GM21619 (cell line): ENCODE measurements around the gene BPIFA3.

ENCODE experiments used
- ATAC-seq: cut with Tn5 transposase; IDR thresholded peaks from one replicate; pipeline ENCODE4 v1.9.1; 2021; ENCODE audit not compliant: unreplicated experiment

BPIFA3 gene

GRCh38 chr20:33211817-33212424 is 5.2 kb upstream of the BPIFA3 start:
- ATAC-seq, result no peak

- no peak for ATAC-seq
These were observed 7.2 kb downstream of the BPIFA3 start for GRCh38 chr20:33224399-33224798.

- ATAC-seq, result no peak
These were observed 12.7 kb downstream of the BPIFA3 start for GRCh38 chr20:33229843-33230242.

- ATAC-seq, result no peak
These were observed 14.1 kb downstream of the BPIFA3 start for GRCh38 chr20:33231237-33231636.

DNA sequence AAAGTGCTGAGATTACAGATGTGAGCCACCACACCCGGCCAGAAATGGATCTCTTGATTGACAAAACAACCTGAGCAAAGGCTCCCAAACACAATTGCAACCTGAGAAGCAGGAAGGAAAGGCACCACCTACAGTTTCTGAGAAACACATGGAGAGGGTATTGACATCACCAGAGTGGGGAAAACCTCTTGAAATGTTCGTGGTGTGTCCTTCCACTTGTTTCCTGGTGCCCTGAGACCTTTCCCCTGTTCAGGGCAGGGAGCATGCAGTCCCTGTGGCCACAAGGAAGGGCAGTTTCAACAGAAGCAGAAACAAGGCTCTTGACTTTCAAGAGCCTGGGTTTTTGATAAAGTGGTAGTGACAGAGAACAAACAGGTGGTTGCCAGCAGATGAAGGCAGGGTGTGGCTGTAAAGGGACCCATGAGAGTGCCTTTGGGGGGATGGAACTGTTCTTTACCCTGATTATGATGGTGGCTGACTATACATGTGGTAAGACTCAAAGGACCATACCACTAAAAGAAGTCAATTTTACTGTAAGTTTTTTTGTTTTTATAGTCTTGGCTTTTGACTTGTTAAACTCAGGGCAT is 15.4 kb downstream of the BPIFA3 start:
- ATAC-seq, result no peak

DNA sequence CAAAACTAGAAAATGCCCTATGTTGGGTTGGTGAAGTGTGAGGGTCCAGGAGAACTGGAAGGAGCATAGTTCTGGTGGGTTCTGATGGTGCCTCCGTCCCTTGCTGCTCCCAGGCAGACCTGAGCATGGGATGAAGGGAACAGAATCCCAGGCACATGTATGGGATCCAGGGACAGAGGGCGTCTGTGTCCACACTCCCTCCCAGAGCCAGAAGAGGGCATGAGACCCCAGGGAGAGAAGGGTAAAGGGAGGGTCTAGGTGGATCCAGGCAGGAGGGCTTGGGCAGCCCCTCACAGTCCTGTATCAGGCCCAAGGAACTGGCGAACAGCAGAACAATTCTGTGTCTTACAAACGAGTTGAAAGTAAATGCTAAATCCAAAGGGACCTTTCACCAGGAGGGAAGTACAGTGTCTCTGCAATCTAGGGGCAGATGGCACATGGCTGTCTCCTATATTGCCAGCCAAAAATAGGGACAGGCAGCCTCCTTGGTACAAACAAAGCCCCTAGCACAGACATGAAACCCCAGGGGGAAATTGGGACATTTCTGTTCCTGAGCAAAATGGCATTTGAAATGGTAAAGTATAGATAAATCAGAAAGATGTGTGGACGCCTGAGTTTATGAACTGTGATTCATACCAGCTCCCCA is 16.1 kb downstream of the BPIFA3 start:
- ATAC-seq, result no peak

DNA sequence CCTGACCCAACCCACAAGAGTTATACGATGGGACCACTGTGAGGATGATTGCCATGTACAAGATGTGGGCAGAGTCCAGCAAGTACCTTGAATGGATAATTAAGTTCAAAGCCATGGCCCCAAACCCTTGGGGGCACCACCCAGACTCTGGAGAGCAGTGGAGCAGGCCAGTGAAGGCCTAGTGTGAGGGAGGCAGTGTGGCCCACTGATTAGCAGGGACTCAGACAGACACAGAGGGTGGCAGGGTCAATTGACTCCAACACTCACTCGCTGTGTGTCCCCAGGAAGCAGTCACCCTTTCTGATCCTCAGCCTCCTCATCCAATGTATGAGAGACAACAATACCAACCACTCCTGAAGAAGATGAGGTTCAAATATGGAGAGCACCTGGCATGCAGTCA is 16.9 kb downstream of the BPIFA3 start:
- no peak for ATAC-seq

DNA sequence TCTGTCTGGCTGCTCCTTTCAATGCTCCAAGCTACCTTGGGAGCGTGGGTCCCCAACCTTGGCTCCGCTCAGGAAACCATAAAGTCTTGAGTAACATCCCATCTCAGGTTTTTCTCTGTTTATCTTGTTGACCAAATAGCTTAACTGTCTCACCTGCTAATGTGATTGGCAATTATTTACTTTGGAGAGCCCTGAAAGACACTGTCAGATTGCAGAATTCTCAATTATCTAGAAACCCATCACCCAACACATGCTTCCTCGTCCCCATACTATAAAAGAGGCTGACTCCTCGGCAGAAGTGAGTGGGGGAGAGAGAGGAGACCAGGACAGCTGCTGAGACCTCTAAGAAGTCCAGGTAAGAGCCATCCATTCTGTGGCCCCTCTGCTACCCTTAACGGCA is 18.5 kb downstream of the BPIFA3 start, which contains the start of gene BPIFA1:
Gene BPIFA1, plus strand, starts transcription at position 301 of the 400 bp plus-strand sequence. CDS start 1,716 bp downstream, outside the sequence.
- ATAC-seq, result no peak

- ATAC-seq, result no peak
These were observed 19.2 kb downstream of the BPIFA3 start for GRCh38 chr20:33236351-33236750.

- no peak for ATAC-seq
These were observed 20.8 kb downstream of the BPIFA3 start for GRCh38 chr20:33237989-33238388.

GRCh38 chr20:33239418-33239817 is 22.3 kb downstream of the BPIFA3 start:
- ATAC-seq, result no peak

DNA sequence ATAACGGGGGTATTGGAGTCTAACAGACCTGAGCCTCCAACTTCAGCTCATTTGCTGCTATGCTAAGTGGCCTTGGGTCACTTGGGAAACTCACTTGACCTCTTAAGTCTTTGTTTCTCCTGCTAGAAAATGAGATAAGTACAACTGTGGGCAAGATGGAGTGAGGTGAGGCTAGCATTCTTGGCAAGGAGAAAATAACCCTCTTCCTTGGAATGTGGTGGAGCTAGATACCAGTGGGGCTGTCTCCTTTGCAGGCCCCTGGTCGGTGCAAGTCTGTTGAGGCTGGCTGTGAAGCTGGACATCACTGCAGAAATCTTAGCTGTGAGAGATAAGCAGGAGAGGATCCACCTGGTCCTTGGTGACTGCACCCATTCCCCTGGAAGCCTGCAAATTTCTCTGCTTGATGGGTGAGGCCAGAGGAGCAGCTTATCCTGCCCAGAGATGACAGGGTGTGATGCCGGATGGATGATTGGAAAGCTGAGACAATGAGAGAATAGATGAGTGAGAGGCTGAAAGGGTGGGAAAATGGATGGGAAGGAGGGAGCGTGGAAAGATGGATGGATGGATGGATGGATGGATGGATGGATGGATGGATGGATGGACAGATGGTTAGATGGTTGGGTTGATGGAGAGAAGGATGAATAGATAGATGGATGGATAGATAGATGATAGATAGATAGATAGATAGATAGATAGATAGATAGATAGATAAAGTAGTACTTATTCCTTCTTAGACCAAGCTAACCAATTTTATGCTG is 23.0 kb downstream of the BPIFA3 start:
- no peak for ATAC-seq

- ATAC-seq, result no peak
These were observed 23.8 kb downstream of the BPIFA3 start for GRCh38 chr20:33240923-33241322.

GRCh38 chr20:33242319-33243100 is 25.4 kb downstream of the BPIFA3 start:
- ATAC-seq, result no peak

- ATAC-seq, result no peak
These were observed 28.9 kb downstream of the BPIFA3 start for GRCh38 chr20:33246077-33246476.

GRCh38 chr20:33249456-33249855 is 32.3 kb downstream of the BPIFA3 start:
- no peak for ATAC-seq

GRCh38 chr20:33250666-33251065 is 33.5 kb downstream of the BPIFA3 start:
- no peak for ATAC-seq

GRCh38 chr20:33251496-33251895 is 34.3 kb downstream of the BPIFA3 start:
- ATAC-seq, result no peak

DNA sequence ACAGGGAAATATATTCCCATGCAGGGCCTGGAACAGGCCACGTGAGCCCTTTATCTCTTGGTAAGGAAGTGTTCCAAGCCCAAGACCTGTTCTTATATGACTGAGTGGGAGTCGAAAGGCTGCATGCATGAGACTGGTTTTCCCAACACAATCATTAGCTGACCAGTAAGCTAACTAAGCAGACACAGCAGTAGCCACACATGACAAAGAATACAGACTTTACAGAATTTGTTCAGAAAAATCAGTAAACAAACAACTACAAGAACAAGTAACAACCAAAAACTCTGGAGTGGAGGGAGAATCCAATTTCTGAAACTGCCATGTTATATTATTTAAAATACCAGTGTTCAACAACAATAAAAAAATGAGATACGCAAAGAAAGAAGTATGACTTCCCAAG is 35.3 kb downstream of the BPIFA3 start:
- ATAC-seq, result no peak

DNA sequence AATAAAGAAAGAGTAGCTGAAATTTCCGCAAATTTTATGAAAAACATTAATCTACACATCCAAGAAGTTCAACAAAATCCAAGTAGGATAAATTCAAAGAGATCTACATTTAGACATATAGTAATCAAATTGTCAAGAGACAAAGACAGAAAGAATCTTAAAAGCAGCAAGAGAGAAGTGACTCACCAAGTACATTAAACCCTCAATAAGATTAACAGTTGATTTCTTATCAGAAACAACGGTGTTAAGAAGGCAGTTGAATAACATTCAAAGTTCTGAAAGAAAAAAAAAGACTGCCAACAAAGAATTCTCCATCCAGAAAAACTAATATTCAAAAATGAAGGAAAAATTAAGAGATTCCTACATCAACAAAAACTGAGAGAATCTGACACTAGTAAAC is 37.9 kb downstream of the BPIFA3 start:
- ATAC-seq, result no peak

GRCh38 chr20:33257237-33257636 is 40.1 kb downstream of the BPIFA3 start:
- ATAC-seq, result no peak
